Activated CD4-positive, alpha-beta T cell treated with anti-CD3 and anti-CD28 coated beads for 24 hours (primary cell): ENCODE results near the gene MTR.
"Not testable (repeated sequence)": the region's sequence is repeated elsewhere in the genome, so short reads cannot be mapped to it uniquely, and the experiment has no call there.

Experiments
- DNase-seq, 2 donors: peaks; one replicate each; pipeline ENCODE4 v3.0.0-alpha.2; 2020; ENCODE audit warnings: low read depth in 2 of 2

Gene MTR

DNA sequence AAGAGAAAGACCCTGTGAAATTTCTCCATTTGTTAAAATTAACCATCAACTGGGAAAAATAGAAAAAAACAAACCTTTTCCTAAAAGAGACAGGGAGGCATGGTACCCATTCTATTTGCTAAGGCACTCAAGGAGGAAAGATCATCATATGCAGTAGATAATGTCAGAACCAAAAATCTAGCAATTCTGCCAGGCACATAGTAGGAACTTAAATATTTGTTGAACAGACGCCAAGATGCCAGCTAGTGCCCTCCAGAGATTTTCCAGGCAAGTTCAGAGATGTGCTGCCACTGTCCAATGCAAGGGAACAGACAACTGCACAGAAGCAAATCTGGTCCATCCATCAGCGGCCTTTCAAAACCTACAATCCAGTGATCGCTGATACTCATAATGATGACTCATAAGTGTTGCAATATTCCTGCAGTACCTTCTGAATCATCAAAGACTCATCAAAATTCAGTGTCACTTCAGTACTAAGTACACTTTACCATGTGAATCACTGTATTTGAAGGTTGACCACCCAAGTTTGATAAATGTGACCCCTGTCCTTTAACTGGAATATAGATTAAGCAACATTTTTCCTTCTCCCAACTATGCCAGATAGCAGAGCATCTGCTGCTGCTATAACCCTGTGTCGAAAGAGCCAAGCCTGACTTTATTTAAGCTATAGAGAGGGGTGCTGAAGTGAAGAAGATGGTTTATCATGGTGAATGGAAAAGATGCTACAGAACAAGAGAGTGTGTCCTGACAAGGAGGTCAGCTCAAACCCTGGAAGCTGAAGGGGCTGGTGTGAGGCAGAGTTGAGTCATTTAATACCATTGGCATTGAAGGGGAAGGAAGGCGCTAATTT is 110.0 kb downstream of the MTR start:
- DNase-seq = no peak

GRCh38 chr1:236907205-236907604 is 112.1 kb downstream of the MTR start:
- DNase-seq = no peak

DNA sequence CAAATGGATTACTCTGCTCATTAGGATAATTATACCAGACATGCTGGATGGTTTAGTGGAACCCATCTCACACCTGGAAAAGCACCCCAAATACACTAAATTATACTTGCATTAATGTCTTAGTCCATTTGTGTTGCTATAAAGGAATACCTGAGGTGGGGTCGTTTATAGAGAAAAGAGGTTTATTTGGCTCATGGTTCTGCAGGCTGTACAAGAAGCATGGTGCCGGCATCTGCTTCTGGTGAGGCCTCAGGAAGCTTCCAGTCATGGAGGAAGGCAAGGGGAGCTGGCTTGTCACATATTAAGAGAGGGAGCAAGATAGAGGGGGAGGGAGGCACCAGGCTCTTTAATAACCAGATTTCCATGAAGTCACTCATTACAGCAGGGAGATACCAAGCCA is 113.6 kb downstream of the MTR start:
- no peak for DNase-seq

GRCh38 chr1:236911047-236911446 is 116.0 kb downstream of the MTR start:
- DNase-seq = not testable (repeated sequence)

DNA sequence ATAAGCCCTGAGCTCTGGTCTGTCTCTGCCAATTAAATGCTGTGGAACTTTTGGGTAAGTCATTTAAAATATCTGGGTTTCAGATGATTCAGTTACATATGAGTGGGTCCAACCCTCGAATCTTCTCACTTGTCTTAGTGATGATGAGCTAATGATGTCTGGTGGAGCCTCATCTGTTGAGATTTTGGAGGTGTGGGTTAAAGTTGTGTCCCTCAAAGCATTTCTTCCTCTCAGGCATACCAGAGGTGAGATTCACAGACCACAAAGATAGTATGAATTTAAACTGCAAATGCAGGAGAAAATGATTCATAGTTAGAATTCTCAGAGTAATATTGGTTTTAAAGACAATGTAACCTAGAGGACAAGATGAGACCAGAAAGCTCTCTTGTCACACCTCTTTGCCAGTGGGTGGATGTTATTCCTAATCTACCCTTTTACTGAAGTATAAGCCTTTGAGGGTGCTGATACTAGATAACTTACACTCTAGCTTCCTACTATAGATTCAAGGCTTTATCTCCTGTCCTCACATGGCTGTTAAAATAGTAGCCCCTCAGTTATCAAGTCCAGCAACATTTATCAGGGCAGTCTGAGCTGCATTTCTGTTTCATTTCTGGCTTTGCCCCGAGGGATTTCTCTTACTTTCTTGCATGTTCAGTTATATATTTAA is 118.4 kb downstream of the MTR start:
- no peak for DNase-seq

DNA sequence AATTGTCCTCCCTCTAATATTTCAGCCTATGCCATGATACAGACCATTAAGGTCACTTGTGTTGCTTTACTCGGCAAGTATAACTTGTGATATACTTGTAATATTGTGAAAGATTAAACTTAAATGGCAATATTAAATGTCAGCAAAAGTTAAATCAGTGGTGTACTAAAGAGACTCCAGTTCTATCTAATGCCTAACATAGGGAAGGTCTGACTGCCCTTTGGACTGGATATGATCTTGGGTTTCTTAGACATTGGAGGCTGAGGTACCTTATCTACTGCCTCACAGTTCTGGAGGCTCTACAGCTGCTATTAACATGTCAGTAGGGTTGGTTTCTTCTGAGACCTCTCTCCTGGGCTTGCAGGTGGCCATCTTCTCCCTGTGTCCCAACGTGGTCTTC is 119.3 kb downstream of the MTR start:
- DNase-seq = no peak

DNA sequence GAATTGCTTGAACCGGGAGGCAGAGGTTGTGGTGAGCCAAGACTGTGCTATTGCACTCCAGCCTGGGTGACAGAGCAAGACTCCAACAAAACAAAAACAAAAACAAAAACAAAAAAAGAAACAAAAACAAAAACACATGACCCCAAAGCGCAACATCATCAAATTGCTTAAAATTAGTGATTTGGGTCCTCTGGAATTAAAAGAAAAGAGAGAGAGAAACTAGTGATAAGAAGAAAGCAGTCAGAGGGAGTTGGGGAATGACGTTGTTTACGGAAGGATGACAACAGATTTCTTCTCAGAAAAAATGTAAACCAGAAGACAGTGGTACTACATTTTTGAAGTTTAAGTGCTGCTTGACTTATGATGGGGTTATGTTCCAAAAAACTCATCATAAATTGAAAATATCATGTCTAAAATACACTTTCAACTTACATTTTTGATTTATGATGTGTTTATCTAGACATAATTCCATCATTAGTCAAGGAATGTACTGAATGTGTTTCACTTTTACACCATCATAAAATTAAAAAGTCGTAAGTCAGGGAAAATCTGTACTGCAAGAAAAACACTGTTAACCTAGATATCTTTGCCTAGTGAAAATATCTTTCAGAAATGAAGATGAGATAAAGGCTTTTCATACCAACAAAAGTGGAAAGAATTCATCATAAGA is 121.2 kb downstream of the MTR start:
- no peak for DNase-seq

DNA sequence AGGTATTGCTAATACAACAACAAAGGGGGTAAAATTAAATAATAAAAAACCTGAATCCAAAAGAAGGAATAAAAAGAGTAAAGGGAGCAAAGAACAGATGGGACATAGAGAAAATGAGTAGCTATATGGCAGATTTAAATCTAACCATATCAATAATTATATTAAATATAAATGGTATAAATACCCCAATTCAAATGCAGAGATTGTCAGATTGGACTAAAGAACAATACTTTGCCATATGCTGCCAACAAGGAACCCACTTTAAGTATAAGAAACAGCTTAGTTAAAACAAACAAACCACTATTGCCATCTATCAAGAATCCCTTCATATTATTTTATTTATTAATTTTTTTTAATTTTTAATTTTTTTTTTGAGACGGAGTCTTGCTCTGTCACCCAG is 122.4 kb downstream of the MTR start:
- no peak for DNase-seq

GRCh38 chr1:236920286-236920894 is 125.3 kb downstream of the MTR start:
- no peak for DNase-seq

- no peak for DNase-seq
These were observed 126.5 kb downstream of the MTR start for GRCh38 chr1:236921610-236922009.

GRCh38 chr1:236922190-236922589 is 127.1 kb downstream of the MTR start:
- no peak for DNase-seq

- DNase-seq = no peak
These were observed 130.3 kb downstream of the MTR start for GRCh38 chr1:236925386-236925785.

DNA sequence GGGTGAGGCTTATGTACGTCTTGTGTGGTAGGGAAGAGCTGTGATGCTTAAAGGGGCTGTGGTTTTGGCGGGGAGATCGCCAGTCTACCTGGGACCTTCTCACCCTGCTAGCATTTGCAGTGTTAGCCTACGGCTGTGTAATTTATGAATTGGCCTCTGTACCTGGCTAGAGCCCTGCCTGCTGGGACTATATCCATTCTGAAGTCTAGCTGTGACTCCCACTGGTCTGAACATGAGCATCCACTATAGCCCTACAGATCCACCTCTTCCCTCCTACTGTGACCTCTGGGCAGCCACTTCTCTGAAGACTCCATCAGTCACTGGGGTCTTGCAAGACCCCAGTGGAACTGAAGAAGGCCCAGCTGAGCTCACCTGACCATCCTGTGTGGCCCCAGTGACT is 135.4 kb downstream of the MTR start:
- no peak for DNase-seq

DNA sequence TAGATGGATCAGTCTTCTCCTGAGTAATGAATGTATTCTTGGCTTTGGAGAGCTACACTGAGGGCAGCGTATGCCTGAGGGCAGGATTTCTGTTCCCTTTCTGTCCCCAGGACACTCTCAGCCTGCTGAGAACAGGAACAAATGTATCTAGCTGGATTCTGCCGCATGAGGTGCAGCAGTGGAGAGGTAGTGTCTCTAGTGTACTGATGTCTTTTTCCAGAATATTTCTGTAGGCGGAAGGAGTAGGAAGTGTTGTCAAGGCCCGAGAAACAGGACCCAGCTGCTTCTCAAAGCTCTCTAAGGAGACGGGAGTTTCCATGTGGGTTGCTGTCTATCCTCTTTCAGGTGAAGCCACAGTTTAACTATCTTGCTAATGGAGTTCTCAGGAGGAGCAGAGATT is 143.7 kb downstream of the MTR start:
- DNase-seq = no peak

DNA sequence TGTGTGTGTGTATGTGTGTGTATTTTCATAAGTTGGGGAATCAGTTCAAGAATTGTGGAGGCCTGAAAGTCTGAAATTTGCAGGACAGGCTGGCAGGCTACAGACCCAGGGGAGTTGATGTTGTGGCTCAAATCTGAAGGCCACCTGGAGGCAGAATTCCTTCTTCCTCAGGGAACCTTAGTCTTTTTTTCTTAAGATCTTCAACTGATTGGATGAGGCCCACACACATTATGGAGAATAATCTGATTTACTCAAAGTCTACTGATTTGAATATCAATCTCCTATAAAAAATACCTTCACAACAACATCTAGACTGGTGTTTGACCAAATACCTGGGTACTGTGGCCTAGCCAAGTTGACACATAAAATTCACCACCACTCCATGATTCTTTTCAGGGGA is 147.3 kb downstream of the MTR start:
- no peak for DNase-seq

GRCh38 chr1:236944556-236944955 is 149.5 kb downstream of the MTR start:
- DNase-seq = no peak

- DNase-seq = no peak
These were observed 149.9 kb downstream of the MTR start for GRCh38 chr1:236945002-236945401.

GRCh38 chr1:236947794-236948193 is 152.7 kb downstream of the MTR start:
- DNase-seq = no peak

DNA sequence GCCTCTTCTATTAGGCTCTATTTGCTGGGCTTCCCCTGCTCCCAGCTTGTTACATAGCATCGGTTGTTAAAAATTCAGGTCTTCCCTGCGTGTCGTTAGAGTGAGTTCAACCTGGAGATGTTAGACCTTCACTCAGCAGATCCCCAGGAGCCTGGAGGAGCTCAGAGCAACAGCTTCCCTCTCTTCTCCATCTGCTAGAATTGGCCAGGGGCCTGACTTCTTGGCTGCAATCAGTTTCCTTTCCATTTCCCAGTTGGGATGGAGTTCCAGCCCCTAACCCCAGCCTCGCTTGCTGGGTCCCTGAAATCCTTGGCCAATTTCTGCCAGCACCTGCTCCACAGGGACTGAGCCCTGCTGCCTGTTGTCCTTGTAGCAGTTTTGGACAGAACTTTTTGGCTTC is 153.3 kb downstream of the MTR start:
- DNase-seq = no peak

- no peak for DNase-seq
These were observed 153.9 kb downstream of the MTR start for GRCh38 chr1:236948996-236949395.

DNA sequence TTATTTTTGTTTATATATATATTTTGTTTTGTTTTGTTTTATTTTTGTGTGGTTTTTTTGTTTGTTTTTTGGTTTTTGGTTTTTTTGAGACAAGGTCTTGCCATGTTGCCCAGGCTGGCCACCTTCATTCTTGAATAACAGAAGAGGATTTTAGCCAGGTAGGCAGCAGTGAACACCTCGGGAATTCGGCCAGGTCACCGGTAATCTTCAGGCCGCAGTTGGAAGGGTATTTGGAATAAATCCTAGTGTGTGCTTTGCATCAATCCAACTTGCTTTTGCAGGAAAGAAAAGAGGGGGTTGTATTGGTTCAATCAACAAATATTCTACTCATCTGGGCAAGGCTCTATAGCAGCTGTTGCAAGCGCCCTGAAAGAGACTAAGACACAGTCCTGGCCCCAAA is 155.3 kb downstream of the MTR start:
- no peak for DNase-seq

GRCh38 chr1:236951672-236952071 is 156.6 kb downstream of the MTR start:
- no peak for DNase-seq
